SIG-M5 treated with dmso at 0.1 percent for 504 hours (cell line): ENCODE data around the gene COL23A1.
"Not testable (repeated sequence)": the region's sequence is repeated elsewhere in the genome, so short reads cannot be mapped to it uniquely, and the experiment has no call there.

Source experiments
- DNase-seq: peaks from one replicate; lab custom pipeline; 2025; ENCODE audit not compliant: unreplicated experiment; lab: John Stamatoyannopoulos, UW

COL23A1 gene

GRCh38 chr5:178253632-178254031 lies 336.6 kb downstream of the COL23A1 start:
- DNase-seq, result not testable (repeated sequence)

- no peak for DNase-seq
Measured at GRCh38 chr5:178252258-178252657, 337.9 kb downstream of the COL23A1 start.

GRCh38 chr5:178250263-178250662 lies 339.9 kb downstream of the COL23A1 start:
- DNase-seq, result no peak

GRCh38 chr5:178249191-178249989 lies 340.8 kb downstream of the COL23A1 start:
- no peak for DNase-seq

- no peak for DNase-seq
Measured at GRCh38 chr5:178248750-178249149, 341.4 kb downstream of the COL23A1 start.

GRCh38 chr5:178247481-178248456 lies 342.4 kb downstream of the COL23A1 start:
- DNase-seq, result no peak

GRCh38 chr5:178246624-178247279 lies 343.4 kb downstream of the COL23A1 start:
- DNase-seq, result no peak

GRCh38 chr5:178245389-178245788 lies 344.8 kb downstream of the COL23A1 start:
- no peak for DNase-seq

- DNase-seq, result no peak
Measured at GRCh38 chr5:178244576-178244975, 345.6 kb downstream of the COL23A1 start.

- DNase-seq, result no peak
Measured at GRCh38 chr5:178242416-178242815, 347.8 kb downstream of the COL23A1 start.

- no peak for DNase-seq
Measured at GRCh38 chr5:178241688-178242231, 348.4 kb downstream of the COL23A1 start.

GRCh38 chr5:178241231-178241663 lies 348.9 kb downstream of the COL23A1 start:
- DNase-seq, result no peak

GRCh38 chr5:178240766-178241165 lies 349.4 kb downstream of the COL23A1 start:
- DNase-seq, result no peak

GRCh38 chr5:178240341-178240741 lies 349.9 kb downstream of the COL23A1 start:
- no peak for DNase-seq

GRCh38 chr5:178239626-178240301 lies 350.4 kb downstream of the COL23A1 start:
- not testable (repeated sequence) for DNase-seq

- DNase-seq, result no peak
Measured at GRCh38 chr5:178238711-178239592, 351.2 kb downstream of the COL23A1 start.

- DNase-seq, result no peak
Measured at GRCh38 chr5:178238313-178238635, 351.9 kb downstream of the COL23A1 start.

GRCh38 chr5:178237431-178238312 lies 352.5 kb downstream of the COL23A1 start:
- DNase-seq, result no peak

GRCh38 chr5:178236679-178237078 lies 353.5 kb downstream of the COL23A1 start:
- DNase-seq, result no peak
